ENCODE results near the gene IPO11.

GRCh38 chr5:62621280-62621679 is 208.7 kb downstream of the IPO11 start:
- TF ChIP-seq MYC (IDR thresholded peaks at IDR 0.05; ENCODE audit: low read depth, low read length) (no peak), CTCF (IDR thresholded peaks at IDR 0.05; ENCODE audit: low read depth, low read length) (no peak), MAX (IDR thresholded peaks at IDR 0.05; ENCODE audit: low read depth, low read length) (no peak), POLR2A (IDR thresholded peaks at IDR 0.05; ENCODE audit: extremely low read depth, insufficient read length) (no peak)
